ENCODE measurements around the gene MCRS1. TPM values are rescaled to one million over a fixed set of nuclear protein-coding genes. Genes with fewer than 3 reads are reported as not detected.

The MCRS1 gene
- polyA plus RNA-seq, 1 donor: 54.7 TPM

DNA sequence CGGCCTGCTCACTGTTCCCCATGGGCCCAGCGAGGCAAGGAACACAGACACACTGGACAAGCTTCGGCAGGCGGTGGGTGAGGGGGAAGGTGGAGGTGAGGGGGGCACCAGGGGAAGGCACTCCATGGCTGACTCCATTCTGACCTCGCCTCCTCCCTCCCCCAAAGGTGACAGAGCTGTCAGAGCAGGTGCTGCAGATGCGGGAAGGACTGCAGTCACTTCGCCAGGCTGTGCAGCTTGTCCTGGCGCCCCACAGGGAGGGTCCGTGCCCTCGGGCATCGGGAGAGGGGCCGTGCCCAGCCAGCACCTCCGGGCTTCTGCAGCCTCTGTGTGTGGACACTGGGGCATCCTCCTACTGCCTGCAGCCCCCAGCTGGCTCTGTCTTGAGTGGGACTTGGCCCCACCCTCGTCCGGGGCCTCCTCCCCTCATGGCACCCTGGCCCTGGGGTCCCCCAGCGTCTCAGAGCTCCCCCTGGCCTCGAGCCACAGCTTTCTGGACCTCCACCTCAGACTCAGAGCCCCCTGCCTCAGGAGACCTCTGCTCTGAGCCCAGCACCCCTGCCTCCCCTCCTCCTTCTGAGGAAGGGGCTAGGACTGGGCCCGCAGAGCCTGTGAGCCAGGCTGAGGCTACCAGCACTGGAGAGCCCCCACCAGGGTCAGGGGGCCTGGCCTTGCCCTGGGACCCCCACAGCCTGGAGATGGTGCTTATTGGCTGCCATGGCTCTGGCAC is 10.6 kb downstream of the MCRS1 start:
- DNase-seq: no peak
- Histone ChIP-seq H3K36me3 (ENCODE audit: control insufficient read depth, insufficient read depth, low read length) (peaks cover 62% of the 10 kb centered on the region), H3K27ac (ENCODE audit: low read length) (no peak overlapping the region), H3K27me3 (ENCODE audit: control insufficient read depth, insufficient read depth, low read length) (no peaks in the 10 kb centered on the region), H3K9me3 (ENCODE audit: control insufficient read depth, low read depth, low read length) (no peaks in the 10 kb centered on the region), H3K4me3 (ENCODE audit: low read length) (no peak overlapping the region), H3K4me1 (ENCODE audit: control insufficient read depth, insufficient read depth, low read length) (no peaks in the 10 kb centered on the region)
- no CpG with 5 or more reads among the region's 18 CpGs for WGBS (ENCODE audit: insufficient coverage, low lambda C conversion rate)

DNA sequence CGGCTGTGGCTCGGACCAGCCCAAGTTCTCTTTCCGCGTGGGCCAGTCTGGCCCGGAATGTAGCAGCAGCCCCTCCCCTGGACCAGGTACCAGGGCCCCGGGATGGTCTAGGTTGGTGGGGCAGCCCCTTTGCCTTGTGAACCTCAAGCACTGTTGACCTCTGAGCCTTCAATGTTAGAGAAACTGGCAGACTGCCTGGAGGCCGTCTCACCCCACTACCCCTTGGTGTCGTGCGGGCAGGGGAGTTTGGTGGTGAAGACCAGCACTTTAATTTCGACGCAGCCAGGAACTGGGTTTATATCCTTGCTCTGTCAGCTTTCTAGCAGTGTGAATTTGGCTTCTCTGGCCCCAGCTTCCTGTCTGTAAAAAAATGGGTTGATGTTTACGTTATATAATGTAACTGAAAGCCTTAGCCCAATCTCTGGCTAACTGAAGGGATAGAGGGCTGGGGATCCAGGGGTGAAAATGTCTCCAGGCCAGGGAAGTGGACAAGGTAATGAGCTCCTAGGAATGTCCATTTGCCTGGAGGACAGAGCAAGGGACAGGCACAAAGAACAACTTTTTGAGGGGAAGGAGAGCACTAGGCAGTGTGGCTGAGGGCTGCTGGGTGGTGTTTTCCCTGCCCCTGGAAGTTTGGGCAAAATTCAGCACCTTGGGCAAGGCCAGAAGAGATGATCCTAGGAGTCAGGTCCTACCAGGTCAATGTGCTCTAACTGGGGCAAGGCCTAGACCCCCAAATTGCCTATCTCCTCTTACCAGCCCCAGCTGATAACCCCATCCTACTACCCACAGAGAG is 11.4 kb downstream of the MCRS1 start:
- no peaks in the 10 kb centered on the region for H3K27me3 ChIP-seq (ENCODE audit: control insufficient read depth, insufficient read depth, low read length)
- H3K4me3 ChIP-seq (ENCODE audit: low read length): no peak overlapping the region
- peaks cover 54% of the 10 kb centered on the region for H3K36me3 ChIP-seq (ENCODE audit: control insufficient read depth, insufficient read depth, low read length)
- H3K4me1 ChIP-seq (ENCODE audit: control insufficient read depth, insufficient read depth, low read length): no peaks in the 10 kb centered on the region
- H3K9me3 ChIP-seq (ENCODE audit: control insufficient read depth, low read depth, low read length): no peaks in the 10 kb centered on the region
- no peak for DNase-seq
- no peak overlapping the region for H3K27ac ChIP-seq (ENCODE audit: low read length)
- no CpG with 5 or more reads among the region's 12 CpGs for WGBS (ENCODE audit: insufficient coverage, low lambda C conversion rate)

DNA sequence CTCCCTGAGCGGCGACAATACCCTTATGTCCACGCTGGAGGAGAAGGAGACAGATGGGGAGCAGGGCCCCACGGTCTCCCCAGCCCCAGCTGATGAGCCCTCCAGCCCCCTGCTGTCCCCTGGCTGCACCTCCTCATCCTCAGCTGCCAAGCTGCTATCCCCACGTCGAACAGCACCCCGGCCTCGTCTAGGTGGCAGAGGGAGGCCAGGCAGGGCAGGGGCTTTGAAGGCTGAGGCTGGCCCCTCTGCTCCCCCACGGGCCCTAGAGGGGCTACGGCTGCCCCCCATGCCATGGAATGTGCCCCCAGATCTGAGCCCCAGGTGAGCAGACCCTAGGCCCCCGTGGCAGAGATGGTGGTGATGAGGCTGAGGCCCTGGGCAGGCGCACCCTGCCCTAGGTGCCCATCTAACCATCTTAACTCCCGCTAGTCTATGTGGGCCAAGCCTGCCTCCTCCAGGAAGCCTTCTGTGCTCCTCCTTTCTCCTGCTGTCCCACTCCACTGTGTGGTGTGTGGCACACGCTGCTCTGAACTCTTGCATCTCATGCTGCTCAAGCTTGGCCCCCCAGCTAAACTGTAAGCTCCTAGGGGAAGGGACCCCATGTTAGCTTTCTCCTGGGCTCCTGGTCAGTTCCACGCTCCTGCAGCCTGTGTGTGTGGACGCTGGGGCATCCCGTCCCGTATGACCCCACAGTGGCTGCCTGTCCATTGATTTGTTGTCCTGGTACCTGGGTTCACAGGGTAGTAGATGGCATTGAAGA is 12.1 kb downstream of the MCRS1 start:
- Histone ChIP-seq H3K4me1 (ENCODE audit: control insufficient read depth, insufficient read depth, low read length) (peaks cover 8% of the 10 kb centered on the region), H3K4me3 (ENCODE audit: low read length) (no peak overlapping the region), H3K27ac (ENCODE audit: low read length) (no peak overlapping the region), H3K36me3 (ENCODE audit: control insufficient read depth, insufficient read depth, low read length) (peaks cover 49% of the 10 kb centered on the region), H3K27me3 (ENCODE audit: control insufficient read depth, insufficient read depth, low read length) (no peaks in the 10 kb centered on the region), H3K9me3 (ENCODE audit: control insufficient read depth, low read depth, low read length) (no peaks in the 10 kb centered on the region)
- no CpG with 5 or more reads among the region's 18 CpGs for WGBS (ENCODE audit: insufficient coverage, low lambda C conversion rate)
- DNase-seq: no peak

DNA sequence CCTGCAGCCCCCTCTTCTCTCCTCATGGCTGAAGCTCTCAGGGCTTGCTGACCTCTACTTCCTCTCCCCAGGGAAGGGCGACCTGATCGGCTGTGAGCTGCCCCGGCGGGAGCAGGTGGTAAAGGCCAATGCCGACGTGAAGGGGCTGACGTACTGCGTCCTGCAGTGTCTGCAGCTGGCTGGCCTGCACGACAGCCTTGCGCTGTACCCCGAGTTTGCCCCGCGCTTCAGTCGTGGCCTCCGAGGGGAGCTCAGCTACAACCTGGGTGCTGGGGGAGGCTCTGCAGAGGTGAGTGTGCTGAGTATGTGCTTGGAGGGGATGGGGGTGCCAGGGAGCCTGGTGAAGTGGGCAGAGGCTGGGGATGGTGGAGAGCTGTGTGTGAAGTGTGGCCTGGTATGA is 13.7 kb downstream of the MCRS1 start:
- no peak for DNase-seq
- Histone ChIP-seq H3K4me1 (ENCODE audit: control insufficient read depth, insufficient read depth, low read length) (peaks cover 23% of the 10 kb centered on the region), H3K27me3 (ENCODE audit: control insufficient read depth, insufficient read depth, low read length) (no peaks in the 10 kb centered on the region), H3K9me3 (ENCODE audit: control insufficient read depth, low read depth, low read length) (no peaks in the 10 kb centered on the region), H3K27ac (ENCODE audit: low read length) (no peak overlapping the region), H3K36me3 (ENCODE audit: control insufficient read depth, insufficient read depth, low read length) (peaks cover 34% of the 10 kb centered on the region), H3K4me3 (ENCODE audit: low read length) (no peak overlapping the region)
- no CpG with 5 or more reads among the region's 15 CpGs for WGBS (ENCODE audit: insufficient coverage, low lambda C conversion rate)

DNA sequence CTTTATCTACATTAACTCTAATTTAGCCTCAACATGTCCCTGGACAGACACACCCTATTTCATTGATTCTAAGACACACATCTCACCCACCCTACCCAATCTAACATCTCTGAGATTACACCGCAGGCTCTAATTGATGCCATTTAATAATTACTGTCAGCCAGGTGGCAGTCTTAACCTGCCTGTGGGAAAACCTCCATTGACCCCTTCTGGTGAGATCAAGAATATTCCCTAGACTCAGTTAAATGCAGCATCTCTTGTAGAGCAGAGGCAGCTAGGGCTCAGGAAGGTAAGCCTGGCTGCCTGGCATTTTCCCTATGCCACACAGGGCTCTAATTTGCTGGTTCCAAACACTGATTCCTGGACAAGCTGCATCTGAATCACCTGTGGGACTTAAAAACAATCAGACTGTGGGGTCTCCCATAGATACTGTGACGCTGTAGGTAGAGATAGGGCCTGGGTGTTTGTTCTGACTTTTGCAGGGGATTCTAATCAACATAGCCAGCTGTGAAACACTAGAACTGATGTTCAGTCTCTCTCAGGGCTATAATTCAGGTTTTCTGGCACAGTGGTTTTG is 14.3 kb downstream of the MCRS1 start:
- whole genome bisulfite sequencing (ENCODE audit: insufficient coverage, low lambda C conversion rate): no CpG with 5 or more reads among the region's 2 CpGs
- Histone ChIP-seq H3K4me1 (ENCODE audit: control insufficient read depth, insufficient read depth, low read length) (peaks cover 29% of the 10 kb centered on the region), H3K36me3 (ENCODE audit: control insufficient read depth, insufficient read depth, low read length) (peaks cover 27% of the 10 kb centered on the region), H3K27ac (ENCODE audit: low read length) (no peak overlapping the region), H3K27me3 (ENCODE audit: control insufficient read depth, insufficient read depth, low read length) (peaks cover 6% of the 10 kb centered on the region), H3K4me3 (ENCODE audit: low read length) (no peak overlapping the region), H3K9me3 (ENCODE audit: control insufficient read depth, low read depth, low read length) (no peaks in the 10 kb centered on the region)
- no peak for DNase-seq

DNA sequence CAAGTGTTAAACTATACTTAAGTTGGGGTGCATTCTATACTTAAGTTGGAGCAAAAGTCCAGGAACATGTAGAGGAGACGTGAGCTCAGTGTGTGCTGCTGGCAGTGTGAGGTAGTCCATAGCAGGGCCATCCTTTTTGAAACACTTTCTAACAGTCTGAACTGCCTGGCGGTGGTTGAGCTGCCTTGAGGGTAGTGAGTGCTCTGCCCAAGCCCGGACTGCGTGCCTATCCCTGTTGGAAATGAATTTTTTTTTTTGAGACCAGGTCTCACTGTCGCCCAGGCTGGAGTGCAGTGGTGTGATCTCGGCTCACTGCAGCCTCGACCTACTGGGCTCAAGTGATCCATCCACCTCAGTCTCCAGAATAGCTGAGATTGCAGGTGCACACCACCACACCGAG is 15.0 kb downstream of the MCRS1 start:
- Histone ChIP-seq H3K27me3 (ENCODE audit: control insufficient read depth, insufficient read depth, low read length) (peaks cover 10% of the 10 kb centered on the region), H3K4me3 (ENCODE audit: low read length) (no peak overlapping the region), H3K9me3 (ENCODE audit: control insufficient read depth, low read depth, low read length) (no peaks in the 10 kb centered on the region), H3K36me3 (ENCODE audit: control insufficient read depth, insufficient read depth, low read length) (peaks cover 20% of the 10 kb centered on the region), H3K27ac (ENCODE audit: low read length) (no peak overlapping the region), H3K4me1 (ENCODE audit: control insufficient read depth, insufficient read depth, low read length) (peaks cover 32% of the 10 kb centered on the region)
- WGBS (ENCODE audit: insufficient coverage, low lambda C conversion rate): no CpG with 5 or more reads among the region's 8 CpGs
- DNase-seq: no peak

DNA sequence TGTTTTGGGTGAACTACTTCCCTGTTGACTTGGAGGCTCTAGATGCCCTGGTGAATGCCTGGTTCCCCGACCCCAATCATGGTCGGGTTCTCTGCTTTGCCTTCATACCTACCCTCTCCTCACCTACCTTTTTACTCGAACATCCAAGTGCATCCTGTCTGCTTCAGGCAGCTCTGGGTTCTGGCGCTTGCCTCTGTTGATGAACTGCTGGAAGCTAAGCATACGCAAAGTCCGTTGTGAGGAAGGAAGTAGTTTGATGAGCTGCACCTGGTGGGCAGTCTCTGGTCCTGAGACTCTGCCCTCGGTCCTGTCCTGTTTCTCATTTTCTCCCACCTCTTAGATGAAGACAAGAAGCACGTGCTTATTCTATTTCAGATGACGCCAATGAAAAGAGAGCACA is 15.5 kb downstream of the MCRS1 start:
- H3K36me3 ChIP-seq (ENCODE audit: control insufficient read depth, insufficient read depth, low read length): peaks cover 15% of the 10 kb centered on the region
- no peak for DNase-seq
- H3K27ac ChIP-seq (ENCODE audit: low read length): no peak overlapping the region
- no peaks in the 10 kb centered on the region for H3K9me3 ChIP-seq (ENCODE audit: control insufficient read depth, low read depth, low read length)
- peaks cover 10% of the 10 kb centered on the region for H3K27me3 ChIP-seq (ENCODE audit: control insufficient read depth, insufficient read depth, low read length)
- H3K4me3 ChIP-seq (ENCODE audit: low read length): no peak overlapping the region
- peaks cover 32% of the 10 kb centered on the region for H3K4me1 ChIP-seq (ENCODE audit: control insufficient read depth, insufficient read depth, low read length)
- no CpG with 5 or more reads among the region's 9 CpGs for WGBS (ENCODE audit: insufficient coverage, low lambda C conversion rate)

DNA sequence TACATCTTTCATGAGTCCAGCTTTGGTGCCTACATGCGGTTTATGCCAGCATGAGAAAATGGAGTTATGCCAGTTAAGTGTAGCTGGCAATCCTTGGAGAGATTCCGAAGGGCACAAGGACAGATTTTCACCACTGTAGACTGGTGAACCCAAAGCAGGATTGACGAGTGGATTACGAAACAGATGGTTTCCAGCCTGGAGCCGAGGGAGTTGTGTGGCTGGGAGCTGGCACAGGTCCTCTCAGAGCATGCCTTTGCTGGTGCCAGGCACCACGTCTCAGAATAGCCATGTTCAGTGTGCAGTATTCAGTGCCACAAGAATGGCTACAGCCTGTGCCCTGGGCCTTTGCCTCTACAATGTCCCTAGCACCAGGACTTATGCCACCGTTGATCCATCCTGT is 15.9 kb downstream of the MCRS1 start:
- no peaks in the 10 kb centered on the region for H3K9me3 ChIP-seq (ENCODE audit: control insufficient read depth, low read depth, low read length)
- peaks cover 32% of the 10 kb centered on the region for H3K4me1 ChIP-seq (ENCODE audit: control insufficient read depth, insufficient read depth, low read length)
- no peak overlapping the region for H3K4me3 ChIP-seq (ENCODE audit: low read length)
- H3K27me3 ChIP-seq (ENCODE audit: control insufficient read depth, insufficient read depth, low read length): peaks cover 10% of the 10 kb centered on the region
- WGBS (ENCODE audit: insufficient coverage, low lambda C conversion rate): no CpG with 5 or more reads among the region's 7 CpGs
- H3K36me3 ChIP-seq (ENCODE audit: control insufficient read depth, insufficient read depth, low read length): peaks cover 11% of the 10 kb centered on the region
- no peak overlapping the region for H3K27ac ChIP-seq (ENCODE audit: low read length)
- DNase-seq: no peak

DNA sequence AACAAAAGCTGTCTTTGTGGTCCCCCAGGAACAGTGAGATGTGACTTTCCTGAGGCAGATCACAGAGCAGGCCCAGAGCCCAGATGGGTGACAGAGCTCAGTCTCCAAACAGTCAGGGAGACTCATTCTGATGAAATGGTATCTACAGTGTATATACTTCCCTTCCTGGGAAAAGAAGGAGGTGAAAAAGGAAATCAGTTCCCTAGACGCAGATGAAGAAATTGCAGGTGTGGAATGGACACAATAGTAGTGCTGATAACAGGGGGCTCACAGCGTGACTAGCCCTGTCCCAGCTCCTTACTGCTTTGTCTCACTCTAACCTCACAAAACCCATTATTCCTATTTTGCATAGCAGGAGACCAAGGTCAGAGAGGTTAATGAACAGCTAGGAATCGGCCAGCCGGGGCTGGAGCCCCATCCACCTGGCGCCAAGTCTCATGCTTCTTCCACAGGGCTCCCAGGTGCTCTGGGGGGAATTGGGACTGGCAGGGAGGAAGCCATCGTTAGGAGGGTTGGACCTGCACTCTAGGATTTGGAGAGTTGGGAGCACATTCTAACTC is 17.2 kb downstream of the MCRS1 start:
- Histone ChIP-seq H3K27ac (ENCODE audit: low read length) (peak overlapping the region; percentile 15), H3K36me3 (ENCODE audit: control insufficient read depth, insufficient read depth, low read length) (no peaks in the 10 kb centered on the region), H3K4me3 (ENCODE audit: low read length) (no peak overlapping the region), H3K4me1 (ENCODE audit: control insufficient read depth, insufficient read depth, low read length) (peaks cover 32% of the 10 kb centered on the region), H3K27me3 (ENCODE audit: control insufficient read depth, insufficient read depth, low read length) (peaks cover 18% of the 10 kb centered on the region), H3K9me3 (ENCODE audit: control insufficient read depth, low read depth, low read length) (no peaks in the 10 kb centered on the region)
- WGBS (ENCODE audit: insufficient coverage, low lambda C conversion rate): no CpG with 5 or more reads among the region's 6 CpGs
- peak in 1 of 2 donors; percentile 60 for DNase-seq

Data from large intestine (tissue), 3 donors.